Loucy (cell line): ENCODE data around the gene MYG1.

Experiments used
- H2AFZ ChIP-seq: fragments of 200-600 bp; sonication (generic); 2 replicates; pipeline ENCODE4 v1.6.0; 2016; ENCODE audit warnings: antibody characterized with exemption, mild to moderate bottlenecking, low read length, moderate library complexity
- H3F3A ChIP-seq: fragments of 200-600 bp; 2 replicates; pipeline ENCODE4 v1.6.0; 2016; ENCODE audit warnings: antibody characterized with exemption, low read depth, mild to moderate bottlenecking
- H3K27me3 ChIP-seq: fragments of 200-600 bp; sonication (generic); 2 replicates; pipeline ENCODE4 v1.6.1; 2014; ENCODE audit warnings: low read length, mild to moderate bottlenecking; ENCODE audit not compliant: insufficient read depth, poor library complexity, severe bottlenecking
- H3K36me3 ChIP-seq: fragments of 200-600 bp; sonication (generic); 2 replicates; pipeline ENCODE4 v1.6.1; 2016; ENCODE audit warnings: low read length; ENCODE audit not compliant: insufficient read depth
- H3K4me1 ChIP-seq: fragments of 200-600 bp; sonication (generic); 2 replicates; pipeline ENCODE4 v1.5.1; 2014; ENCODE audit warnings: low read length, mild to moderate bottlenecking; ENCODE audit not compliant: insufficient read depth, poor library complexity, severe bottlenecking
- H3K4me2 ChIP-seq: fragments of 200-600 bp; sonication (generic); 2 replicates; pipeline ENCODE4 v1.6.0; 2014; ENCODE audit warnings: antibody characterized with exemption, low read length, low read depth, mild to moderate bottlenecking; ENCODE audit not compliant: poor library complexity, severe bottlenecking
- H3K4me3 ChIP-seq: fragments of 200-600 bp; sonication (generic); 2 replicates; pipeline ENCODE4 v1.5.1; 2014; ENCODE audit warnings: low read length, mild to moderate bottlenecking, mixed read lengths; ENCODE audit not compliant: poor library complexity, severe bottlenecking
- H3K79me2 ChIP-seq: fragments of 200-600 bp; sonication (generic); 2 replicates; pipeline ENCODE4 v1.6.1; 2014; ENCODE audit warnings: low read length; ENCODE audit not compliant: insufficient read depth
- H3K9ac ChIP-seq: fragments of 200-600 bp; sonication (generic); 2 replicates; pipeline ENCODE4 v1.6.0; 2014; ENCODE audit warnings: mild to moderate bottlenecking, low read depth, low read length, moderate library complexity; ENCODE audit not compliant: poor library complexity, severe bottlenecking
- H3K9me2 ChIP-seq: fragments of 200-600 bp; sonication (generic); replicated peaks from 2 replicates; pipeline ENCODE4 v1.6.1; 2016; ENCODE audit warnings: low read depth, low read length, mixed read lengths
- H3K9me3 ChIP-seq: fragments of 200-600 bp; sonication (generic); 2 replicates; pipeline ENCODE4 v1.6.1; 2014; ENCODE audit warnings: mild to moderate bottlenecking, antibody characterized with exemption, low read length, low read depth; ENCODE audit not compliant: insufficient read depth
- H4K20me1 ChIP-seq: fragments of 200-600 bp; sonication (generic); 2 replicates; pipeline ENCODE4 v1.6.0; 2014; ENCODE audit warnings: antibody characterized with exemption, low read length, mild to moderate bottlenecking; ENCODE audit not compliant: insufficient read depth, poor library complexity, severe bottlenecking
- CTCF ChIP-seq: fragments of 200-600 bp; sonication (generic); conservative IDR thresholded peaks from 2 replicates; pipeline ENCODE4 v1.5.1; 2014; ENCODE audit warnings: mild to moderate bottlenecking, antibody characterized with exemption, low read length
- EZH2phosphoT487 ChIP-seq: fragments of 200-600 bp; IDR thresholded peaks from 2 replicates; pipeline ENCODE4 v1.6.1; 2018; ENCODE audit warnings: antibody characterized with exemption, mild to moderate bottlenecking, moderate library complexity, borderline replicate concordance

Gene MYG1

GRCh38 chr12:53300187-53300586 is 692 bp downstream of the MYG1 start:
- Histone ChIP-seq H3K9me3 (no peaks in the 10 kb centered on the region), H3K27me3 (no peaks in the 10 kb centered on the region), H3K79me2 (peaks cover 42% of the 10 kb centered on the region), H3F3A (no peaks in the 10 kb centered on the region; the same call in 1 of the 2 replicates), H3K36me3 (peaks cover under 1% of the 10 kb centered on the region; the same call in 1 of the 2 replicates), H3K9me2 (no peaks in the 10 kb centered on the region), H3K4me3 (peak overlapping the region; percentile 93), H2AFZ (peak overlapping the region; percentile 76; the same call in 1 of the 2 replicates), H3K9ac (peak overlapping the region; percentile 73), H4K20me1 (peaks cover 3% of the 10 kb centered on the region), H3K4me2 (peak overlapping the region; percentile 96), H3K4me1 (peaks cover 28% of the 10 kb centered on the region)
- TF ChIP-seq EZH2phosphoT487 (no peak), CTCF (no peak)

DNA sequence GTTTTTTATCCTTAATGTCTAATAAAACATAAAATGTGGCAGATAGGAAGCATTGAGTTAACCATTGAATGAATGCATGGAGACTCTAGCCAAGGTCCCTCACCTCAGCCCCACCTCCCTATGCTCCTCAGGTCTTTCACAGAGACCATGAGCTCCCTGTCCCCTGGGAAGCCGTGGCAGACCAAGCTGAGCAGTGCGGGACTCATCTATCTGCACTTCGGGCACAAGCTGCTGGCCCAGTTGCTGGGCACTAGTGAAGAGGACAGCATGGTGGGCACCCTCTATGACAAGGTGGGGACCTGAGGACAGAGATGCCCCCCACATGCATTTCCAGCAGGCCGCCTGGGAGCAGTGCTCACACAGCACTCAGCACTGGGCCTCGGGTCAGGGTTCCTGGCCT is 3.4 kb downstream of the MYG1 start:
- TF ChIP-seq CTCF, result no peak
- no peak for TF ChIP-seq EZH2phosphoT487
- peak overlapping the region; percentile 31 for H3K9ac ChIP-seq

DNA sequence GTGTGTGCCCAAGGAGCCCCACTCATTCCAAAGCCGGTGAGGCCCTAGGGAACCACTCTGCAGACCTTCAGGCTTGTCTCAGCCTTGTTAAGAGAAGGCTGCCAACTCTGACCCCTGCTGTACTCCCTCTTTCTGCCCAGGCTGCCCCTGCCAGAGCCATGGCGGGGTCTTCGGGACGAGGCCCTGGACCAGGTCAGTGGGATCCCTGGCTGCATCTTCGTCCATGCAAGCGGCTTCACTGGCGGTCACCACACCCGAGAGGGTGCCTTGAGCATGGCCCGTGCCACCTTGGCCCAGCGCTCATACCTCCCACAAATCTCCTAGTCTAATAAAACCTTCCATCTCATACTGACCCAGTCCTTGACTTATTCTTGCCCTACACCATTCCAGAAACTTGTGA is 7.3 kb downstream of the MYG1 start:
- H3K9me2 ChIP-seq, result no peaks in the 10 kb centered on the region
- H3F3A ChIP-seq, result no peaks in the 10 kb centered on the region
- no peak overlapping the region for H2AFZ ChIP-seq
- H3K4me3 ChIP-seq, result no peak overlapping the region
- no peaks in the 10 kb centered on the region for H4K20me1 ChIP-seq
- no peaks in the 10 kb centered on the region for H3K9me3 ChIP-seq
- TF ChIP-seq CTCF, result no peak
- no peak for TF ChIP-seq EZH2phosphoT487
- H3K27me3 ChIP-seq, result no peaks in the 10 kb centered on the region
- H3K36me3 ChIP-seq, result peaks cover 35% of the 10 kb centered on the region; the same call in 1 of the 2 replicates
- no peaks in the 10 kb centered on the region for H3K4me1 ChIP-seq
- H3K9ac ChIP-seq, result no peak overlapping the region
- no peak overlapping the region for H3K4me2 ChIP-seq
- H3K79me2 ChIP-seq, result no peaks in the 10 kb centered on the region; the same call in 1 of the 2 replicates

More for the DNA sequence above, 3.4 kb downstream of the MYG1 start:
- Histone ChIP-seq H2AFZ (no peak overlapping the region), H4K20me1 (peaks cover 3% of the 10 kb centered on the region), H3K4me3 (no peak overlapping the region), H3K9me2 (no peaks in the 10 kb centered on the region), H3K36me3 (peaks cover 27% of the 10 kb centered on the region; the same call in 1 of the 2 replicates), H3K4me1 (peaks cover 20% of the 10 kb centered on the region), H3K27me3 (no peaks in the 10 kb centered on the region), H3K79me2 (peaks cover 19% of the 10 kb centered on the region), H3K4me2 (peak overlapping the region; percentile 10), H3F3A (no peaks in the 10 kb centered on the region; the same call in 1 of the 2 replicates), H3K9me3 (no peaks in the 10 kb centered on the region)
